Osteocyte (in vitro differentiated cells): Measurements from ENCODE around the gene AFAP1. TPM values are rescaled to one million over a fixed set of nuclear protein-coding genes. Genes with fewer than 3 reads are reported as not detected.

Experiments
- DNase-seq: peaks from one replicate; pipeline ENCODE4 v3.0.0; 2021; ENCODE audit warnings: mixed read lengths; ENCODE audit not compliant: unreplicated experiment; ENCODE audit errors: extremely low spot score
- H3K27ac Mint-ChIP-seq: one replicate; pipeline ENCODE4 v1.8.0; 2021; ENCODE audit warnings: mild to moderate bottlenecking, mixed read lengths; ENCODE audit not compliant: unreplicated experiment
- H3K27me3 Mint-ChIP-seq: one replicate; pipeline ENCODE4 v1.8.0; 2021; ENCODE audit warnings: mixed read lengths; ENCODE audit not compliant: unreplicated experiment
- H3K36me3 Mint-ChIP-seq: one replicate; pipeline ENCODE4 v1.8.0; 2021; ENCODE audit warnings: mixed read lengths; ENCODE audit not compliant: unreplicated experiment
- H3K4me1 Mint-ChIP-seq: one replicate; pipeline ENCODE4 v1.8.0; 2021; ENCODE audit warnings: mixed read lengths; ENCODE audit not compliant: unreplicated experiment
- H3K4me3 Mint-ChIP-seq: one replicate; pipeline ENCODE4 v1.8.0; 2021; ENCODE audit warnings: mild to moderate bottlenecking, moderate library complexity, mixed read lengths; ENCODE audit not compliant: unreplicated experiment
- H3K9me3 Mint-ChIP-seq: one replicate; pipeline ENCODE4 v1.8.0; 2021; ENCODE audit warnings: mixed read lengths; ENCODE audit not compliant: unreplicated experiment
- CTCF ChIP-seq: fragments of 200-600 bp; sonication (generic); IDR thresholded peaks from 2 replicates; pipeline ENCODE4 v1.5.0; 2021; ENCODE audit warnings: antibody characterized with exemption, mild to moderate bottlenecking, moderate library complexity
- total RNA-seq: library from RNA; stranded (reverse); gene quantifications from 2 replicates; pipeline ENCODE4 v1.2.1, GENCODE V29; 2021

Gene AFAP1
- total RNA-seq, 1 donor from 2014 or later: 66.9 TPM

- no peak for DNase-seq
- H3K27me3 Mint-ChIP-seq: no peaks in the 10 kb centered on the region
- H3K4me1 Mint-ChIP-seq: peaks cover 29% of the 10 kb centered on the region
- TF ChIP-seq CTCF: no peak
- H3K4me3 Mint-ChIP-seq: no peak overlapping the region
- peaks cover 30% of the 10 kb centered on the region for H3K36me3 Mint-ChIP-seq
- H3K9me3 Mint-ChIP-seq: no peaks in the 10 kb centered on the region
- no peak overlapping the region for H3K27ac Mint-ChIP-seq
Observed at GRCh38 chr4:7786517-7786916, 153.1 kb downstream of the AFAP1 start.

GRCh38 chr4:7786040-7786439 is 153.6 kb downstream of the AFAP1 start:
- no peak overlapping the region for H3K4me3 Mint-ChIP-seq
- no peak overlapping the region for H3K27ac Mint-ChIP-seq
- H3K9me3 Mint-ChIP-seq: no peaks in the 10 kb centered on the region
- H3K27me3 Mint-ChIP-seq: no peaks in the 10 kb centered on the region
- DNase-seq: no peak
- H3K36me3 Mint-ChIP-seq: peaks cover 34% of the 10 kb centered on the region
- H3K4me1 Mint-ChIP-seq: peaks cover 28% of the 10 kb centered on the region
- no peak for TF ChIP-seq CTCF

GRCh38 chr4:7785017-7785416 is 154.6 kb downstream of the AFAP1 start:
- H3K4me3 Mint-ChIP-seq: no peak overlapping the region
- H3K27ac Mint-ChIP-seq: no peak overlapping the region
- H3K27me3 Mint-ChIP-seq: no peaks in the 10 kb centered on the region
- peaks cover 19% of the 10 kb centered on the region for H3K4me1 Mint-ChIP-seq
- H3K36me3 Mint-ChIP-seq: peaks cover 35% of the 10 kb centered on the region
- no peak for TF ChIP-seq CTCF
- DNase-seq: no peak
- H3K9me3 Mint-ChIP-seq: no peaks in the 10 kb centered on the region

- no peak for DNase-seq
- Mint-ChIP-seq H3K9me3 (no peaks in the 10 kb centered on the region), H3K4me1 (peaks cover 18% of the 10 kb centered on the region), H3K36me3 (peaks cover 37% of the 10 kb centered on the region), H3K27me3 (no peaks in the 10 kb centered on the region), H3K4me3 (no peak overlapping the region), H3K27ac (peak overlapping the region; percentile 28)
- TF ChIP-seq CTCF: no peak
Observed at GRCh38 chr4:7784131-7784870, 155.4 kb downstream of the AFAP1 start.

- no peak overlapping the region for H3K4me3 Mint-ChIP-seq
- peak overlapping the region; percentile 7 for H3K27ac Mint-ChIP-seq
- no peaks in the 10 kb centered on the region for H3K9me3 Mint-ChIP-seq
- peaks cover 42% of the 10 kb centered on the region for H3K36me3 Mint-ChIP-seq
- peaks cover 24% of the 10 kb centered on the region for H3K4me1 Mint-ChIP-seq
- no peaks in the 10 kb centered on the region for H3K27me3 Mint-ChIP-seq
- DNase-seq: no peak
- TF ChIP-seq CTCF: no peak
Observed at GRCh38 chr4:7783541-7783940, 156.1 kb downstream of the AFAP1 start.
